ENCODE data around the gene FOCAD.

DNA sequence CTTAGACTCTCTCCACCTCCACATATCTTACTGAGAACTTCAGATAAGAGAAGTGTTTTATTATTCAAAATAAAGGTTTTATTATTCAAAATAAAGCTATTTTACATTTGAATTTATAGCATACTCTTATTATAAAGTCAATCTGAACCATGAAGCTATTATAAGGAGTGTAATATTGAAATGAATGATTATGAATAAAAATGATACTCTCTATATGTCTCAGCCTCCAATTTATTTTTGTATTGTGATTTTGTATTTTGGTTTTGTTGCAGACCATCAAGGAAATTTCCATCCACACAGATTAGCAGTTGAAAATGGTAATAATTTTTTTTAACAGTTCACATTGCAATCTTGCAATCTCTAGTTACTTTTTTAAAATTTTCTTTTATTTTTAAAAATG is 10.2 kb downstream of the FOCAD start:
- TF ChIP-seq EZH2phosphoT487 (IDR thresholded peaks at IDR 0.05), result no peak
- TF ChIP-seq, protein P1, sequence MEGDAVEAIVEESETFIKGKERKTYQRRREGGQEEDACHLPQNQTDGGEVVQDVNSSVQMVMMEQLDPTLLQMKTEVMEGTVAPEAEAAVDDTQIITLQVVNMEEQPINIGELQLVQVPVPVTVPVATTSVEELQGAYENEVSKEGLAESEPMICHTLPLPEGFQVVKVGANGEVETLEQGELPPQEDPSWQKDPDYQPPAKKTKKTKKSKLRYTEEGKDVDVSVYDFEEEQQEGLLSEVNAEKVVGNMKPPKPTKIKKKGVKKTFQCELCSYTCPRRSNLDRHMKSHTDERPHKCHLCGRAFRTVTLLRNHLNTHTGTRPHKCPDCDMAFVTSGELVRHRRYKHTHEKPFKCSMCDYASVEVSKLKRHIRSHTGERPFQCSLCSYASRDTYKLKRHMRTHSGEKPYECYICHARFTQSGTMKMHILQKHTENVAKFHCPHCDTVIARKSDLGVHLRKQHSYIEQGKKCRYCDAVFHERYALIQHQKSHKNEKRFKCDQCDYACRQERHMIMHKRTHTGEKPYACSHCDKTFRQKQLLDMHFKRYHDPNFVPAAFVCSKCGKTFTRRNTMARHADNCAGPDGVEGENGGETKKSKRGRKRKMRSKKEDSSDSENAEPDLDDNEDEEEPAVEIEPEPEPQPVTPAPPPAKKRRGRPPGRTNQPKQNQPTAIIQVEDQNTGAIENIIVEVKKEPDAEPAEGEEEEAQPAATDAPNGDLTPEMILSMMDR (IDR thresholded peaks at IDR 0.05), result no peak

All from neural progenitor cell (in vitro differentiated cells).